ENCODE results near the gene RANBP1. TPM values are rescaled to one million over a fixed set of nuclear protein-coding genes. Genes with fewer than 3 reads are reported as not detected.

RANBP1 gene
- total and polyA plus RNA-seq, 2 of the 13 experiments (the other 11 are each of a cell fraction or from before 2014, with no cell fraction given): 181 to 492 TPM

DNA sequence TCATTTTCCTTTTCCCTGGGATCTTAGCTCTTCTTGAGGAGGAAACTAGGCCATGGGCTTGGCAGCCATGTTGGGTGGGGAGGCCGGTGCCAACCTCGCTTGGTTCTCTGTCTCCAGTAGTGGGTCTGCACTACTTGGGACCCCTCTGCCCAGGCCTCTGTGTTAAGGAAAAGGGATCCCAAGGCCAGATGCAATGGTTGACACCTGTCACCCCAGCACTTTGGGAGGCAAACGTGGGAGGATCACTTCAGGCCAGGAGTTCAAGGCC is 13.8 kb downstream of the RANBP1 start:
- Histone ChIP-seq H3K27ac (ENCODE audit: extremely low read length, insufficient read depth, low read length) (peak overlapping the region; percentile 61), H3K4me3 (replicated peaks in 1 of 3; ENCODE audit: insufficient read depth in 1 of 3, low read depth in 2 of 3, low read length in 3 of 3) (peak overlapping the region in 1 of 3 experiments; percentile 51; a peak in 1 of 6 replicates), H3K27me3 (ENCODE audit: control insufficient read depth in 1 of 2, insufficient read depth in 2 of 2, low read length in 2 of 2) (no peaks in the 10 kb centered on the region), H3K9ac (ENCODE audit: insufficient read depth, low read depth, low read length) (peak overlapping the region; percentile 28; the same call in 1 of the 2 replicates), H3K4me2 (ENCODE audit: low read depth, low read length) (peak overlapping the region; percentile 88), H2AFZ (ENCODE audit: low read length) (no peak overlapping the region), H4K20me1 (ENCODE audit: insufficient read depth, low read length) (peaks cover 4% of the 10 kb centered on the region; the same call in 1 of the 2 replicates), H3K4me1 (ENCODE audit: insufficient read depth, low read length) (peaks cover 45% of the 10 kb centered on the region), H3K36me3 (replicated peaks in 1 of 2; ENCODE audit: control insufficient read depth in 1 of 2, insufficient read depth in 2 of 2, low read length in 2 of 2) (peaks cover 10 to 29% of the 10 kb centered on the region in 2 experiments), H3K9me3 (ENCODE audit: low read length) (no peaks in the 10 kb centered on the region), H3K79me2 (ENCODE audit: insufficient read depth, low read length) (peaks cover 11% of the 10 kb centered on the region)
- ChIA-PET CTCF (ENCODE audit: low intra/inter-chr PET ratio, low total read pairs) (interaction anchor here (0.8 kb wide), 1 partner anchor 159 kb away, joined by 4 read pairs; no protein-coding TSS in a partner anchor), POLR2A (interaction anchor here (1.3 to 2.1 kb wide), 3 partner anchors 10 to 16 kb away, joined by 3 to 15 read pairs (median 5); partner anchors contain the start of gene TRMT2A)
- FAIRE-seq (no peak), ATAC-seq (no peak), DNase-seq (ENCODE audit: low spot score) (no peak)
- TF ChIP-seq RXRA (CRISPR knock-in tag; IDR thresholded peaks at IDR 0.05) (0 out of 2 replicates have a peak, but pooled peaks have one; percentile 8), PHF20 (CRISPR knock-in tag; IDR thresholded peaks at IDR 0.05) (no peak), CC2D1A (CRISPR knock-in tag; IDR thresholded peaks at IDR 0.05) (no peak), MAZ (IDR thresholded peaks at IDR 0.05; ENCODE audit: borderline replicate concordance, low read depth, low read length) (no peak), MAZ (CRISPR knock-in tag; IDR thresholded peaks at IDR 0.05; ENCODE audit: low read depth) (0 out of 2 replicates have a peak, but pooled peaks have one; percentile 6), KMT2A (CRISPR knock-in tag; IDR thresholded peaks at IDR 0.05) (no peak), GTF2F1 (IDR thresholded peaks at IDR 0.05; ENCODE audit: low read length) (no peak), ZNF547 (CRISPR knock-in tag; IDR thresholded peaks at IDR 0.05) (no peak), ZNF142 (CRISPR knock-in tag; IDR thresholded peaks at IDR 0.05) (no peak), ZFAT (CRISPR knock-in tag; conservative IDR thresholded peaks at IDR 0.05) (no peak), MYNN (CRISPR knock-in tag; IDR thresholded peaks at IDR 0.05; ENCODE audit: low read depth) (no peak), FIP1L1 (IDR thresholded peaks at IDR 0.05; ENCODE audit: borderline replicate concordance, insufficient read depth, low read depth, low read length) (no peak), REL (CRISPR knock-in tag; conservative IDR thresholded peaks at IDR 0.05) (no peak)
- TF ChIP-seq, protein P1, sequence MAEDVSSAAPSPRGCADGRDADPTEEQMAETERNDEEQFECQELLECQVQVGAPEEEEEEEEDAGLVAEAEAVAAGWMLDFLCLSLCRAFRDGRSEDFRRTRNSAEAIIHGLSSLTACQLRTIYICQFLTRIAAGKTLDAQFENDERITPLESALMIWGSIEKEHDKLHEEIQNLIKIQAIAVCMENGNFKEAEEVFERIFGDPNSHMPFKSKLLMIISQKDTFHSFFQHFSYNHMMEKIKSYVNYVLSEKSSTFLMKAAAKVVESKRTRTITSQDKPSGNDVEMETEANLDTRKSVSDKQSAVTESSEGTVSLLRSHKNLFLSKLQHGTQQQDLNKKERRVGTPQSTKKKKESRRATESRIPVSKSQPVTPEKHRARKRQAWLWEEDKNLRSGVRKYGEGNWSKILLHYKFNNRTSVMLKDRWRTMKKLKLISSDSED (CRISPR knock-in tag; IDR thresholded peaks at IDR 0.05): no peak
- WGBS (ENCODE audit: low lambda C conversion rate): 50% methylated on average over 3 of the region's 3 CpGs
- BruUV-seq (replicated peaks): no TSS peak
- in situ Hi-C loops (cut with HindIII; ENCODE audit: extremely low pct_ligation_motif_present, low pct_unique_long_range_greater_than_20kb): no loop called here
- intact Hi-C loops (cut with micrococcal nuclease; ENCODE audit: unreplicated experiment): loop anchor here (1.0 kb wide), 1 partner anchor 12 kb away; the partner anchor contains the start of gene TRMT2A
